GM19372 (cell line): ENCODE results near the gene S100A12.

Source experiments
- ATAC-seq: cut with Tn5 transposase; IDR thresholded peaks from one replicate; pipeline ENCODE4 v1.9.1; 2021; ENCODE audit warnings: mild to moderate bottlenecking, low read depth, moderate library complexity; ENCODE audit not compliant: unreplicated experiment

S100A12 gene

DNA sequence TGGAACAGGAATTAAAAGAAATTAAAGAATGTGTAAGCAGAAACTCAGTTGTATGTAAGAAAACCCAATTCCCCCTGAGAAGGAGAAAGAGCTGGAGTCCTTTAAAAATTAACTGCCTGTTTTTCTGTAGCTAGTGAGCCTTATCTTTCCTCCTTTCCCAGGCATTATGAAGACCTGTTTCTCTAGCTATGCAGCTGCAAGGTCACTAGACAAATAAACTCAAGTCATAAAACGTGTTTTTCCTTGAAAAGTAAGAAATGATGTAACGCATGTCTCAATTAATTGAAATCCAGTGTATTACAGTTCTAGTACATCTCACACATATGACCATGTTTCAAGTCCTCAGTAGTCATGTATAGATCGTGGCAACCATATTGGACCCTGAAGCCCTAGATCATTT, 5.3 kb downstream of the S100A12 start:
- no peak for ATAC-seq

DNA sequence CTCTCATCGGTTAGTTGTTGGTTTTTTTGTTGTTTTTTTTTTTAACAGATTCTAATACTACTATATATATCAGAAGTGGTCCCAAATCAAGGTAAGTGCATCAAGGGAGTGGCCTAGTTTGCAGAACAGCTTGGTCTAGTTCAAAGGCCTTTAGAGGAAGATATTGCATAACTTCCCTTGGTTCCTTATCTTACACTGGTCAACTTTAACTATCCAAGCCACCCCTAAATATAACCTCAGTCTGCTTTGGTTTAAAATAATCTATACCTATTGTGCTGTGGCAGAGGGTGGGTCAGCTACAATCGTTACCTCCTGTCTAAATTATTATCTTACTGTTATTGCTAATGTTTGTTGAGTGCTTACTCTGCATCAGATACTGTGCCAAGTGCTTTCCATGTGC, 6.9 kb downstream of the S100A12 start:
- ATAC-seq, result no peak

DNA sequence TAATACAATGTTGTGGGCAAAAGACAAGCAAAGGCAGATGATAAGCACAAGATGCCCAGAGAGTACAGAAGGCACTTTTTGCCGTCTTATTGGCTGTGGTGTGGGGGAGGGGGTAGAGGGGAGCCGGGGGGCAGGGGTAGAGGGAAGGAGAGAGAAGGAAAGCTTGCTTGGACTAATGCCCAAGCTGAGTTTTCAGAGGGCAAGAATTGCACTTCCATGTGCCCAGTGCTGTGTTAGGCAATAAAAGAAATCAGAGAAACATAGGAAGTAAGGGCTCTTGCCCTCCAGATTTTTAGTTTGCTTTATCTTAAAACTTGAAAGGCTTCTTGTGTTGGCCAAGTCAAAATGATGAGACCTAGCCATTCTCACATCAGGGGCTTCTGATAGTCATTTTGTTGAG, 8.3 kb downstream of the S100A12 start:
- ATAC-seq, result no peak

DNA sequence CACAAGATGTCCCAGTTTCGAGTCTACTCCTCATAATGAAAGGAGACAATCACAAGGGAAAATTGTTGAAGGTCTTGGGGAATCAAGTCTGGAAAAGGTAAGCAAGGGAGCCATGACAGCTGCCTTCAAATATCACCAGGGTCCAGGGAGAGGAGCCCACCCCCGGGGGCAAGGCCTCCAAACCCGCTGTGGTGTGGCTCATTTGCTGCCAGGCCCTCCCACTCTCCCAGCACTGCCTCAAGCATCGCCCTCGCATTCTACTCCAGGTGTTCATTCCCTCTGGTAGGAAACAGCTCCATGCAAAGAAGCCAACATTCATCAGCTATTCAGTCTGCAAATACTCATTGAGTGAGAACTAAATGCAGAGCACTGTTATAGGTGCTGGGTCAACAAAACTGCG, 9.2 kb downstream of the S100A12 start:
- ATAC-seq, result no peak

DNA sequence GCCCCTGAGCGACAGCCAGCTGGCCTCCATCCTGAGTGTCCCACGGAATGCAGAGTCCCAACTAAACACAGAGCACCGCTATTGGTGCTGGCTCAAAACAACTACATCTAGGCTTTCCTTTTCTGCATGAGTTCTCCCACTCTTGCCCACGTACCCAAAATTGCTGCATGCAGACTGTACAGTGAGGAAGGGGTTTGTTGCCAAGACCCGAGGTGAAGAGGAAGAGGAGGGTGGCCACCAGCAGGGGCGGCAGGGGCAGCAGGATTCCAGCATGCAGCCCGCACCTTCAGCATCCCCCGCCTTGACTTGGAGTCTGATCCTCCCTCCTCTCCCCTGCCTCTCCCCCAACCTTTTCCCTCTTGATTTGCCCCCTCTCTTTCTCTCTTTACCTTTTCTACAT, 9.7 kb downstream of the S100A12 start:
- no peak for ATAC-seq

DNA sequence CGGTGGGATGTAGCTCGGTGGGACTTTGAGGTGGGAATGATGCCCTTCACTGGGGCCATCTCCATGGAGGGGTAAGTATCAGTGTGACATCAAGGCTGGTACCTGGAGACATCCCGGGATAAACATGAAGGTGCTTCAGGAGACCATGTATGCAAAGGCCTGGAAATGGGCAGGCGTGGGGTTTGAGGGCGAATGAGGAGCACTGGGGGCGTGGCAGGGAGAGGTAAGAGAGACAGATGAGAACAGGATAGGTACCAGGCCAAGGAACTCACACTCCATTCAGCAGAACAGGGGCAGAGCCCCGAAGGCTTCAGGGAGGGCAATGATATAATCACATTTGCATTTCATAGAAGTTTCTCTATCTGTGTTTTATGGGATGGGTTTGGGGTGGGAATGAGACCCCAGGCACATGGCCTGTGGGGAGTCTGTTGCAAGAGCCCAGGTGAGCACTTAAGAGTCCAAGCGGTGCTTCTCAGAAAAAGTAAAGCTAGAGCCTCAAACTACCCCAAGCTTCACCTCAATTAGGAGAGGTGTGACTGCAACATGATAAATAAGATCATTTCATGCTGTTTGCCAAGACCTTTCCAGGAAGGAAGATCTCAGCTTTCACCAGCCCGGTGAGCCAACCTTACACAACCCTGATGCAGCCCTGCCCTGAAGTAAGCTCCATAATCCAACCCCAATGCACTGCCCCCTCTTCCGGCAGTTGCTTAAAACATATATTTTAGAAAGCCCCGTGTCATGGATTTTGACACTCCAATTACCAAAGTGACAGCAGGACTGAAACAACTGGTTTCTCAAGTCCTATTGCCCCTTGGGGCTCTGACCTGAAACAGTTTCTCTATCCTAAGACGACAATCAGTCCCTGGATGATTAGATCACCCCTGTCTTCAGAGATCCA, 10.4 kb downstream of the S100A12 start:
- no peak for ATAC-seq

DNA sequence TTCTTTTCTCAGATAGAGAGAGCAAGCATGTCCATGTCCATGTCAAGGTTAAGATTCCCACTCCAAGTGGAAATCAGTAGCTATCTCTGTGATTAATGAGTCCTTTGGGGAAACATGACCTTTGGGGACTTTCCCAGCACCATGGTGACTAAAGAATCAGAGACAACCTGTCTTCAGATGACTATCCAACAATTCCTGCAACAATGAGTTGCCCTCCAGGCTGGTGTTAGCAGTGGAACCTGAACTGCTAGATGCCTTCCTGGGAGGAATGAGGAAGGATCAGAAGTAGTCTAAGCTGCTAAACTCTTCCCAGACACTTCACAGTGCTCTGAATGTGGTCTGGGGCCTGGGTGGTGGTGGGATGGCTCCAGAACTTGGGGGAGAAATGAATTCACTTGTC, 11.3 kb downstream of the S100A12 start:
- ATAC-seq, result no peak

DNA sequence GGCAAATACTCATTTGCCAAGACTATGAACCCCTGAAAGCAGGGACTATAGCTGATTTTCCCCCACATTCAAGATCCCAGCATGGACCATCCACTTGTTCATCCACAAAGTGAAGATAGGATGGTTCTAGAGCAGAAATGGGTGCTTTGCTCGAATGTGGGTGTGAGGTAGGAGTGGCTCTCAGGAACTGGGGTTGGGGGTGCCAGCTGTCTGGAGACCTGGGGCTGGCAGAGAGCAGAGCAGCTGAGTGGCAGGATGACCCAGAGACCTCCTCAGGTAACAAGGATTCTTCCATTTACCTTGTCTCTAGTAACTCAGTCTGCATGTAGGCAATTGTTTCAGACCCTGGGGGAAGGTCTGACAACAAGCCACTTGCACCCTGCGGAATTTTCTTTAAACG, 11.8 kb downstream of the S100A12 start:
- no peak for ATAC-seq

DNA sequence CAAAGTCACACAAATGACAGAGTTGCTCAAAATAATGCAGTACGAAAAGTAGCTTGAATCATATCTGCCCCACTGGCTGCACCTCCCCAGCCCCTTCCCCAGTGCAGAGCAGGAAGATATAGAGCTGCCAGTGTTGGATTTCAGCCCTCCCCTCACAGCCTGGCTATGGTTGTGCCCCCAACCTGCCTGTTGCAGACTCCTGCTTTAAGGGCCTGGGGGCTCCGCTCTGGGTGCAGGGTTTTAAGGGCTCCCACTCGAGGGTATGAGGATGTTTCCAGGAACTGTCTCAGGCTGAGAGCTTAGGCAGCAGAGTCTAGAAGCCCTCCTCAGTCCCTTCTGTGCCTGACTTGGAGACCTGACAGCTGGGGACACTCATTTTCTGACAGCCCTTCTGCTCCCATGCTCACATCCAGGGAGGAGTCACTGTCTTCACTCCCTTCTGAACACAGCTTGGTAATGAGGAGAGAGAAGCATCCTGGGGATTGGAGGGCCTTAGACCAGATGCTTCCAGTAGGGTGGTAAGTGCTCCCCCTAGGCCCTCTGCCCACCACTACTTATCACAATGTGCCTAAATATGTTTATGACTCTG, 13.1 kb downstream of the S100A12 start:
- no peak for ATAC-seq

DNA sequence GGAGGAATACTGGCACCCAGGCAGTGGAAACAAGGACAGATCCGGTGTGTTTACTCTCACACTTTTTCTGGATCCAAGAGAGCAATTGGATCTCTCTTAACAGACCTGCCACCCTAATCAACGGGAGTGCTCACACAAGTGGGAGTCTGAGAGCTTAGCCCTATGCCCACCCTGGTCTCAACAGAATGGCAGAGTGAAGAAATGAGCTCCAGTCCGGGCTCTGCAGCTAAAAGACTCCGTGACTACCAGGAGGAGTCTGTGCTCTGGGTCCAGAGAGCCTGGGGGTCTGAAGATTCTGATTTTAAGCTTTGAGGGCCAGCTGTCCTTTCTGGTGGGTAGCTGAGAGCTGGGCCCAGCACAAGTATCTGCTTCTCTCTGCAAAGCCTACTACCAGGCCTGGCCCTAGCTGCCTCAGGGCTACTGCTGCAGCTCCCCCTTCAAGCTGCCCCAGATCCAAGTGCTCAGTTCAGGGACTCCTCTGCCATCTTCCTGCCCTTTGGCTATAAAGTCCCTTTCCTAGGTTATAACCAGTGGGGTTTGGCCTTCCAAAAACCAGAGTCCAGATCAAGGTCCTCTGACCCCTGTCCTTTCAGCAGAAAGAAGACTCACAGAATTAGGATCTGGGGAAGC, 13.8 kb downstream of the S100A12 start:
- ATAC-seq, result no peak

DNA sequence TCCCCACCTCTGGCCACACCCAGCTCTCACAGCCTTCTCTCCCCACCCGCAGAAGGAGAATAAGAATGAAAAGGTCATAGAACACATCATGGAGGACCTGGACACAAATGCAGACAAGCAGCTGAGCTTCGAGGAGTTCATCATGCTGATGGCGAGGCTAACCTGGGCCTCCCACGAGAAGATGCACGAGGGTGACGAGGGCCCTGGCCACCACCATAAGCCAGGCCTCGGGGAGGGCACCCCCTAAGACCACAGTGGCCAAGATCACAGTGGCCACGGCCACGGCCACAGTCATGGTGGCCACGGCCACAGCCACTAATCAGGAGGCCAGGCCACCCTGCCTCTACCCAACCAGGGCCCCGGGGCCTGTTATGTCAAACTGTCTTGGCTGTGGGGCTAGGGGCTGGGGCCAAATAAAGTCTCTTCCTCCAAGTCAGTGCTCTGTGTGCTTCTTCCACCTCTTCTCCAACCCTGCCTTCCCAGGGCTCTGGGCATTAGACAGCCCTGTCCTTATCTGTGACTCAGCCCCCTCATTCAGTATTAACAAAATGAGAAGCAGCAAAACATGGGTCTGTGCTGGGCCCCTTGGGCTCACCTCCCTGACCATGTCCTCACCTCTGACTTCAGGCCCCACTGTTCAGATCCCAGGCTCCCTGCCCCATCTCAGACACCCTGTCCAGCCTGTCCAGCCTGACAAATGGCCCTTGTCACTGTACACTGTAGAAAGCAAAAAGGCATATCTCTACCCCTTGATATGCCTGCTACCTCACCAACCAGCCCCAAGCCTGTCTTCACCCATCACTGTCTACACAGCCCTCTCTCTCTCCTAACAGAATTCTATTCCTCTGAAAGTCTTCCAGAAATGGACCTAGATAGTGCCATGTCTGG, 14.6 kb downstream of the S100A12 start:
- ATAC-seq, result no peak

DNA sequence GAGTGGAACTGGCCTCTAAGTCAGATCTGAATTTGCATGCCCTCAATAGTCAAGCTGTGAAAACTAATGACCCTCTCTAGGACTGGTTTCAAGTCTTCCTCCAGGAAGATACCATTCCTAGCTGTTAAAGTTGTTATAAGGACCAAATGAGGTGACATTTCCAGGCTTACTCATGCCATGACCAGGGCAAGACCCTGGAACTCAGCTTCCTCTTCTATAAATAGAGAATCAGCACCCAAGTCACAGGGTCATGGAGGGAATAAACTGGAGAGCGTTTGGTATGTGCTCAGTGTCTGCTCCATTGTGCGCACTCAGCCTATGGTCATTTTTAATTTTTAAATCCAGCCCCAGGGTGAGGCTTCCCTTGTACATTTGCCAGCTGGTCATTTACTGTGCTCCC, 15.2 kb downstream of the S100A12 start:
- no peak for ATAC-seq

DNA sequence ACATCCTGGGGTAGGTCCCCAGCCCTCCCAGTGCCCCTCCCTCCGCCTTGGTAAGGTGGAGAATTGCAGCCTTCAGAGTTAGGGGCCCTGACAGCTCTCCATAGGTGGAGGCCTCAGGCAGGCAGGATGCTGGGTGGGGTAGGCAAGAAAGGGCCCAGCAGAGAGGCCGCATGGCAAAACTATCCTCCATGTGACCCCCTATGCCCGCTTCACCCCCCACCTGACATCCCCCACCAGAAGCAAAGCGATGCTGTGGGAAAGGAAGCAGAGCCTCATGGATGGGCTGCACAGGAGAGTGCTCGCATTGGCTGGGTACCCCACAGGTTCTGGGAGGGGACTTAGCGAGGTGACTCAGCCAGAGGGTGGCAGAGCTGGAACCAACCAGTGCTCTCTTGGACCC, 16.2 kb downstream of the S100A12 start:
- ATAC-seq, result no peak

DNA sequence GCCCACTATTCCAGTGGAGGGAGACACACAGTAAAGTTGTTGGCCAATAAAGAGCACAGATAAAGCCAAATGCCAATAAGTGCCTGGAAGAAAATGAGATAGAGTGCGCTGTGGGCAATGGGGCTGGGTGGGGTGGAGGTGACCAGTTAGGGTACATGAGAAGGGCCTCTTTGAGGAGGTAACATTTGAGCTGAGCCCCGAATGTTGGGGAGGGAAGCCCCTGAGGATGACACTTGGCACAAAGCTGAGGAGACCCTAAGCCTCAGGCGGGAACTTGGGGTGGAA, 16.8 kb downstream of the S100A12 start:
- no peak for ATAC-seq

DNA sequence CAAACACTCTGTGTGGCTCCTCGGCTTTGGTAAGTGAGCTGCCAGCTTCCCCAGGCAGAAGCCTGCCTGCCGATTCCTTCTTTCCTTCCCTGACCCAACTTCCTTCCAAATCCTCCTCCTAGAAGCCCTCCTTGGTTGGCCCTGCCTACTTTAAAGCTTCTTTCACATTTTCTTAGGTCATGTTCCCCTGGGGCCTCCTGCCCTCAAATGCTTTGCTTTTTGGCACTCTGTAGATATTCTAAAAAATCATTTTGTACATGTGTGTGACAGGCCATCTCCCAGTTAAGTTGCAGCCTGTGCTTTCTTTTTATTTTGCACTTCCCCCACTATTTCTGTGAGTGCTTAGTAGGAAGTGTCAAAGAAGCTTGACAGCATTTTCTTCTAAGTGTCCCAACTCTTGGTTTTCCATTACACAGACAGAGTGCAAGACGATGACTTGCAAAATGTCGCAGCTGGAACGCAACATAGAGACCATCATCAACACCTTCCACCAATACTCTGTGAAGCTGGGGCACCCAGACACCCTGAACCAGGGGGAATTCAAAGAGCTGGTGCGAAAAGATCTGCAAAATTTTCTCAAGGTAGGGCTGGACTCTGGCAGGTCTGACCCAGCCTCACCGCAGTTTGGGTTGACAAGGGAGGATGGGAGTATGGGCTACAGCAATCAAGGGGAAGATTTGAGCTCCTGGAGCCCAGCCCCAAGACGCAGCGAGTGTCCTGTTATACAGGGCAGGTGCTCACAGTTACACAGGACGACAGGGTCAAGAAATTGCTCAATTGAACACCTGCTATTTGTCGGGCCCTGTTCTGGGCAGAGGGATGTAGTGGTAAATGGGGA, 17.3 kb downstream of the S100A12 start, which contains the start of gene S100A9:
S100A9 (plus strand) TSS at position 2 of the 838 bp plus-strand sequence; CDS start at position 432, 430 bp downstream.
- no peak for ATAC-seq

DNA sequence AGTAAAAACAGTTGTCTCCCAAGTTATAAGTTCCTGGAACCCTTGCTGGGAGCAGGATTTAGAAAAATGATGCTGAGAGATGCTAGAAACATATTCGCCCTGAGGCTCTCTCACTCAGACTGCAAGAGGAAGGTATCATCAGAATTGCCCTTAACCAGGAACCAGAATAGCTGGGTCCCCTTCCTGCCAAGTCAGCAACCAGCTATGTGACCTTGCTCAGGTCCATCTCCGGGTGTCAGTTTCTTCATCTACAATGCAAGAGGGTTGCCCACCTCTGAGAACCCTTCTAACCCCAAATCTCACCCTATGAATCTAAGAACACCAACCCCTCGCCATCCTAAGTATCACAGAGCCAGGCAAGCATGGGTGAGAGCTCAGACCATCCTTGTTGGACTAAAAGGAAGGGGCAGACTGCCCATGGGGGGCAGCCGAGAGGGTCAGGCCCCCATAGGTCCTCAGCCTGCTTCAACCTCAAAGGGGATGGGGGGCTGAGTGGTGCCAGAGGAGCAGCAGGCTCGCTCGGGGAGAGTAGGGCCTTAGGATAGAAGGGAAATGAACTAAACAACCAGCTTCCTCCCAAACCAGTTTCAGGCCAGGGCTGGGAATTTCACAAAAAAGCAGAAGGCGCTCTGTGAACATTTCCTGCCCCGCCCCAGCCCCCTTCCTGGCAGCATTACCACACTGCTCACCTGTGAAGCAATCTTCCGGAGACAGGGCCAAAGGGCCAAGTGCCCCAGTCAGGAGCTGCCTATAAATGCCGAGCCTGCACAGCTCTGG, 18.2 kb downstream of the S100A12 start:
- ATAC-seq, result no peak

DNA sequence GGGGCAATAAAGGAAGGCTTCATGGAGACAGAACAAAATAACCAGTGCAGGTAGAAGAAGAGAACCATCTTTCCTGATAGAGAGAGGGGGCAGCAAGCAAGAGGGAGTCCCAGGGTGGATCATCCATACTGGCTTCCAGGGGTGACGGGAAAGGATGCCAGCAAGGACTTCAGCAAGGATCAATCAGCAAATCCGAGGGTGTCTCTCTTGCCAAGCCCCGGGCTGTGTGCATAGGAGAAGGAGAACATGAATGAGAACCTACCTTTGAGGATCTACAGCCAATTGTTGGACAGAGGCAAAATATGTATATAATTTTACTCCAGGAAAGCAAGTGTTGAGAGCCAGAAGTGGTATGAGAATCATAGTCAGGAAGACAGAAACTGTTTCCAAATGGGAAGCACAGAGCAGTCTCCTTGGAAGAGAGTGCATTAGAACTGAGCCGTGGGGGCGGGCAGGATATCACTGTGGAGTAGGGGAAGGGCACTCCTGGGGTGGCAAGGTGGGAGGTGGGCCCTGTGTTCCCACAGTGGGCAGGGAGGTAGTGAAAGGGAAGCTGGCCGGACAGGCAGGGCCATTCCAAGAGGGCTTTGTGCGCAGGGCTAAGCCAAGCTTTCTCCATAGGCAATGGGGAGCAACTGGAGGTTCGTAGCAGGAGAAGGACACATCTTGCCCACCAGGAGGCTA, 18.9 kb downstream of the S100A12 start:
- ATAC-seq, result no peak

DNA sequence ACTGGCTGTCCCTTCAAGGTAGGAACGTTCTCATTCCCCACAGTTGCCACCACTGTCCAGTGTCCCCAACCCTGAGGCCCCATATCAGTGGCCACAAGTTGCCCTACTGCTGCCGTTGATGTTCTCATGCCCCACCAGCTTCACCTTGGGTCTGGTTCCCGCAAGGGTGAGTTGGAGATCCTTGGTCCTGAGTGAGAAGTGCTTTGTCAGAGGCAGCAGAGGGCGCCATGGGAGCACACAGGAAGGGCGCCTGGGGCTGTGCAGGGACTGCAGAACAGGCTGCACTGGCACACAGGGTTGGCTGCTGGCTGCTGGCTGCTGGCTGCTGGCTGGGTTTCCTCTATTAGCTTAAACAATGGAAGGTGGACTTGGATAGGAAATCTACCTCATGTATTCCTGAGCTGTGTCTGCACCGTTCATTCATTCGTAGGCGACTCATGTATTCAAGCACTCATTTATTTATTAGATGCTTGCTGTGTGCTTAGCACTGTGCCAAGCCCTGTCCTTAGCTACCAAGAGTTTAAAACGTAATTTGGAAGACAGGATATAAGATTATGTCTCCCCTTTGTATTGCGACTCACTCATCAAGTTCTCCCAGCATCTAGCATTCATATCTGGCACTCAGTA, 19.9 kb downstream of the S100A12 start:
- no peak for ATAC-seq
